NCI-H446 treated with DMSO at 0.1 percent for 48 hours (cell line): Measurements from ENCODE around the gene CFD.
"Not testable (repeated sequence)": the region's sequence is repeated elsewhere in the genome, so short reads cannot be mapped to it uniquely, and the experiment has no call there.

Experiments
- DNase-seq: peaks from one replicate; lab custom pipeline; 2025; lab: John Stamatoyannopoulos, UW

Gene CFD

DNA sequence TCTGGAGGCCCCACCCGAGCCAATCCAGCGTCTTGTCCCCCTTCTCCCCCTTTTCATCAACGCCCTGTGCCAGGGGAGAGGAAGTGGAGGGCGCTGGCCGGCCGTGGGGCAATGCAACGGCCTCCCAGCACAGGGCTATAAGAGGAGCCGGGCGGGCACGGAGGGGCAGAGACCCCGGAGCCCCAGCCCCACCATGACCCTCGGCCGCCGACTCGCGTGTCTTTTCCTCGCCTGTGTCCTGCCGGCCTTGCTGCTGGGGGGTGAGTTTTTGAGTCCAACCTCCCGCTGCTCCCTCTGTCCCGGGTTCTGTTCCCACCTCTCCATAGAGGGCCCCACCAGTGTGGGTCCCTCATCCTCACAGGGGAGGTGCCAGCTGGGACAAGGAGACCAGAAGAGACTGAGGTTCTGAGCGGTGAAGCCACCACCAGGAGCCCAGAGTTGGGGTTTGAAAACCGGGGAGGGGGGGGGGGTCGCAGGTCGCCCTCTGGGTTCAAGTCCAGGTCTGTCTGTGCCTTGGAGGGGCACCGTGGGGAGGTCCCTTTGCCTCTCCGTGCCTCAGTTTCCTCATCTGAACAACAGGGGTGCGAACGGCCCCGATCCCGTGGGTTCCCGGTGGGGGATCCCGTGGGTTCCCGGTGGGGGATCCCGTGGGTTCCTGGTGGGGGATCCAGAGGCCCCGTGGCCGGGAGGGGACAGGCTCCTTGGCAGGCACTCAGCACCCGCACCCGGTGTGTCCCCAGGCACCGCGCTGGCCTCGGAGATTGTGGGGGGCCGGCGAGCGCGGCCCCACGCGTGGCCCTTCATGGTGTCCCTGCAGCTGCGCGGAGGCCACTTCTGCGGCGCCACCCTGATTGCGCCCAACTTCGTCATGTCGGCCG, 7.1 kb upstream of the CFD start, which contains the start of gene ELANE:
ELANE (plus strand) TSS at position 168 of the 878 bp plus-strand sequence; CDS start at position 194, 26 bp downstream.
- DNase-seq = no peak

DNA sequence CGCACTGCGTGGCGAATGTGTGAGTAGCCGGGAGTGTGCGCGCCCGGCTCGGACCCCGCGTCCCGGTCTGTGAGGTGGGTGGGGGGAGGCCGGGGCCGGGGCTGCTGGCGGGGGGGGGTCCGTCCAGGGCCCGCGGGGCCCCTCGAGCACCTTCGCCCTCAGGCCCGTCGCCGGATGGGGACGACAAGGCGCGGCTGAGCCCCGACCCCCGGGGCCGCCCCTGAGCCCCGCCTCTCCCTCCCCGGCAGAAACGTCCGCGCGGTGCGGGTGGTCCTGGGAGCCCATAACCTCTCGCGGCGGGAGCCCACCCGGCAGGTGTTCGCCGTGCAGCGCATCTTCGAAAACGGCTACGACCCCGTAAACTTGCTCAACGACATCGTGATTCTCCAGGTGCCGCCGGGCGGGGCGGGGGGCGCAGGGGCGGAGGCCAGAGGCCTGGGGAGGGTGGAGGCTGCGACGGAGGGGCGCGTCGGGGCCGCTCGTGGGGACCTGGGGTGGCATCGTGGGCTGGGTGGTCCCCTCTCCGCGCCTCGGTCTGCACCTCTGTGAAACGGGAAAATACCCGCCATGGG, 6.4 kb upstream of the CFD start:
- DNase-seq = no peak

GRCh38 chr19:853614-854220, 5.7 kb upstream of the CFD start:
- DNase-seq = not testable (repeated sequence)

GRCh38 chr19:854549-854948, 4.9 kb upstream of the CFD start:
- no peak for DNase-seq

GRCh38 chr19:855142-855541, 4.3 kb upstream of the CFD start:
- DNase-seq = no peak

DNA sequence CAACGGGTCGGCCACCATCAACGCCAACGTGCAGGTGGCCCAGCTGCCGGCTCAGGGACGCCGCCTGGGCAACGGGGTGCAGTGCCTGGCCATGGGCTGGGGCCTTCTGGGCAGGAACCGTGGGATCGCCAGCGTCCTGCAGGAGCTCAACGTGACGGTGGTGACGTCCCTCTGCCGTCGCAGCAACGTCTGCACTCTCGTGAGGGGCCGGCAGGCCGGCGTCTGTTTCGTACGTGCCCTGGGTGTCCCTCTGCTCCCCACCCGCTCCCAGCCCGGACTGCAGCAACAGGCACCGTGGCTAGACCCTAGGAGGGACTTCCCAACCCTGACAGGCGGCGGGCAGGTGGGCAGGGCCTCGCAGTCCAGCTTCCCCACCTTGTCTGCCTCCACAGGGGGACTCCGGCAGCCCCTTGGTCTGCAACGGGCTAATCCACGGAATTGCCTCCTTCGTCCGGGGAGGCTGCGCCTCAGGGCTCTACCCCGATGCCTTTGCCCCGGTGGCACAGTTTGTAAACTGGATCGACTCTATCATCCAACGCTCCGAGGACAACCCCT, 3.8 kb upstream of the CFD start:
- DNase-seq = no peak

- no peak for DNase-seq
Measured at GRCh38 chr19:858284-858683, 1.2 kb upstream of the CFD start.

GRCh38 chr19:861141-861755, 1.8 kb downstream of the CFD start:
- no peak for DNase-seq

GRCh38 chr19:861756-862580, 2.5 kb downstream of the CFD start:
- DNase-seq = no peak

- no peak for DNase-seq
Measured at GRCh38 chr19:862581-863314, 3.3 kb downstream of the CFD start.

- no peak for DNase-seq
Measured at GRCh38 chr19:863315-863620, 3.8 kb downstream of the CFD start.

DNA sequence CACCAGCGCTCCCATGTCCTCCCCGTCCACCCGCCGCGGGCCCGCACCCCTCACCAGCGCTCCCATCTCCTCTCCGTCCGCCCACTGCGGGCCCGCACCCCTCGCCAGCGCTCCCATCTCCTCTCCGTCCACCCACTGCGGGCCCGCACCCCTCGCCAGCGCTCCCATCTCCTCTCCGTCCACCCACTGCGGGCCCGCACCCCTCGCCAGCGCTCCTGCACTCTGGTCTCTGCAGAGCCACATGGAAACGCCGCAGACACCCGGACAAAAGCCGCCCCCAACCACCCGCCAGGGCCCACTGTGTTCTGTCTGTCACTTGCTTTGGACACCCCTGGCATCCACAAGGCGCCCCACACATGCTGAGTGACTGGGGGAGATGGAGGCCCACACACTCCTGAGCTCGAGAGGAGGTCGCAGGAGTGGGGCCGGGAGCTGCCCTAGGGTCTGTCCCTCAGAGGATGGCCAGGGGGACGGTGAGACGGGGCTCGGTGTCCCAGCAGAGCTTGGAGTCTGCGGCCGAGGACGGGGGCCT, 7.4 kb downstream of the CFD start:
- no peak for DNase-seq

- DNase-seq = no peak
Measured at GRCh38 chr19:867301-867793, 7.9 kb downstream of the CFD start.

DNA sequence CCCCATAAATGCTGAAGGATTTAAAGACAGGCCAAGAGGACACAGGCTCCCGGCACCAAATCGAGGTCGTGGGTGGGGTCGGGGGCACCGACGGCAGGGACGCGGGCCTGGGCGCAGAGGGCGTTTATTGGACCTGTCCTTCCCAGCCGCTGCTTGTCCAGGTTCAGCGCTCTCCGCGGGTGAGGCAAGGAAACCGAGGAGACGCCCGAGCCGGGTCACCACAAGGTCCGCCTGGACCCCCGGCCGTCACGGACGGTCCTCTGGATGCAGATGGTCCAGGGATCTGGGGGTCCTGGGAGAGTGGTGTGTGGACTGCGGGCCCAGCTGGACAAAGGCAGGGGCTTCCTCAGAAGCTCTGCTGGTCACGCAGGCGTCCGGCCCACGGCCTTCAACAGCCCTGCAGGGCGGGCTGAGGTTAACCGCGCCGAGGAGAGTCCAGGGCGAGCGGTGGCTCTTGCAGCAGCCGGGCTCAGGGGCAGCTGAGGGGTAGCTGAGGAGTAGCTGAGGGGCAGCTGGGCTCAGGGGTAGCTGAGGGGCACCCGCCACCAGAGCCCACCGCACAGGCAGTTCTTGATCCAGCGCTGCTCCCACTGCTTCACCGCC, 8.5 kb downstream of the CFD start:
- DNase-seq = no peak

GRCh38 chr19:868458-869244, 9.2 kb downstream of the CFD start:
- no peak for DNase-seq

DNA sequence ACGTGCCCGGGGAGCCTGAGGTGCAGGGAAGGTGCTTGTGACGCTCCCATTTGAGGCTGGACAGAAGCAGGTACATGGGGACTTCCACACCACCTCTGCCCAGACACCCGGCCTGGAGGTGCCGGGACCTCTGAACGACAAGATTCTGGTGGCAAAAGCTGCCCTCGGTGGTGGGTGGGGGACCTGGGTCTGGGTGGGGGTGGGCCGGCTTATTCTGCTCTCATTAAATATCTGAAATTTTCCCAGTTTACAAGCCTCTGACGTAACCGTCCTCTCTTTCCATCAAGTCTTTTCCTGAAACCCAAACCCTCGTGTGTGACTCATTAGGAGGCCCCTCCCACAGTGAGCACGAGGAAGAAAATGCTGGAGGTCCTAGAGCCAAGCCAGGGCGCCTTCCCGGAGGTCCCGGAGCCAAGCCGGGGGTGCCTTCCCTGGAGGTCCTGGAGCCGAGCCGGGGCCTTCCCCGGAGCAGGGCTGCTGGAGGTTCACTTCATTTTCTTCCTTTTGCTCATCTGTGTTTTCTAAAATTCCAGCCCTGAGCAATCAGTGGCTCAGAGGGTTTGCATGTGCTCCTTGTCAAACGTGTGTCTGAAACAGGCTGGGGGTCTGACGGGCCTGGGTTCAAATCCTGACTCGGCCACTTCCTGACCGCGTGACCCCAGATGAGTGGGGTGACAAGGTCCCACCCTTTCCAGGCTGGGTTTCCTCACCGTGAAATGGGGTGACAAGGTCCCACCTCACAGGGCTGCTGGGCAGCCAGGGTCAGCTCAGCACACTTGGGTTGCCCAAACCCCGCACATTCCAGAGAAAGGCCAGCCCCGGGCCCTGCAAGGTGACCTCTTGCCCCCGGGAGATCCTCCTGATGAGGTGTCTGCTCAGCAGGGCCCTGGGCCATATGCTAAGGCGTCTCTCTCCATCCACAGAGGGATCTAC, 10.0 kb downstream of the CFD start:
- no peak for DNase-seq

DNA sequence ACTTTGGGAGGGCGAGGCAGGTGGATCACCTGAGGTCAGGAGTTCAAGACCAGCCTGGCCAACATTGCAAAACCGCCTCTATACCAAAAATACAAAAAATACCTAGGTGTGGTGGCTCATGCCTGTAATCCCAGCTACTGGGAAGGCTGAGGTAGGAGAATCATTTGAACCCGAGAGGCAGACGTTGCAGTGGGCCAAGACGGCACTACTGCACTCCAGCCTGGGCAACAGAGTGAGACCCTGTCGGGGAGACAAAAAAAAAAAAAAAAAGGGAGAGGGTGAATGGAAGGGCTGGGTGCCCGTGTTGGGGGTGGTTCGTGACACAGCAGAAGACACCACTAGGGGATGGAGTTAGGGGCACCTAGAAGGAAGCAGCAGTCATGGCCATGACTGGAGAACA, 10.8 kb downstream of the CFD start:
- DNase-seq = no peak

DNA sequence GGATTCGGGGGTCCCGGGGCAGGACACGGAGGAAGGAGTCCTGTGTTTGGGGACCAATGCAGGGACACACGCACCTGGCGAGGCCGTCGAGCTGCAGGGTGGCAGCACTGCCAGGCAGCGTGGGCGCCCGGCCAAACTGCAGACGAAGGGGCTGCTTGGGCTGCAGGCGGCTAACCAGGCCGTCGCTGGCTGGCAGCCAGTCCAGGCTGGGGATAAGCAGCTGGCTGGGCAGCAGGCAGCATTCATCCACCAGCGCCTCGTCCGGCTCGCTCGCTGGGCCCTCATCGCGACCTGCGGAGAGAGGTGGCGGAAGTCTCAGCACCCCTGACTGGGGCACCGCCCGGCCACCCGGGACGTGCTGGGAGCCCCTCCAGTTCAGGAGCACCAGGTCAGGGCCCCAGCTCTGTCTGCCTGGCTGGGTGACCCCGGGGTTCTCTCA, 11.5 kb downstream of the CFD start:
- peak; percentile 36 for DNase-seq
